ENCODE measurements around the gene TRABD2B. TPM values are rescaled to one million over a fixed set of nuclear protein-coding genes. Genes with fewer than 3 reads are reported as not detected.

TRABD2B gene
- total RNA-seq, 4 donors from 2014 or later: 0.63 to 3.1 (median 1.7) TPM

DNA sequence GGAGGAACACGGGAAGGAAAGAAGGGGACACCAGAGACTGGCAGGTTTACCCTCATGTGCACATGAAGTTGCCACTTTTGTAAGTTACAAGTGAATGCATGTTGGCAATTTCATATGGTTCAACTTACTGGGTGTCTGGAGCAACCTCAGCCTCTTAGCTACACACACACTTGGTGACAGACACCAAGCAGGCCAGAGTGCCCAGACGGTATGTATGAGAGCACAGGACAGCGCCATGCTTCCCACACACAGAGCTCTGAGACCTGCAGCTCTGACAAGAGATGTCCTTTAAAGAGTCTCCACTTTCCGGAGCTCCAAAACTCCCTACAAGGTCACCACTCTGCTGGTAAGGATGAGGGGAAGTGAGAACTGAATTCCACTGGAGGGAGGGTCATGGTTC is 1.9 kb upstream of the TRABD2B start:
- intact Hi-C loops (cut with DNase I; ENCODE audit: low total_unique reads): loop anchor here (5.0 to 10.0 kb wide), 2 partner anchors 58 to 206 kb away; no protein-coding TSS in a partner anchor
- 93% methylated on average over 4 of the region's 4 CpGs for WGBS, 2 donors
- no peak for TF ChIP-seq POLR2A (IDR thresholded peaks at IDR 0.05)
- TF ChIP-seq, protein P1, sequence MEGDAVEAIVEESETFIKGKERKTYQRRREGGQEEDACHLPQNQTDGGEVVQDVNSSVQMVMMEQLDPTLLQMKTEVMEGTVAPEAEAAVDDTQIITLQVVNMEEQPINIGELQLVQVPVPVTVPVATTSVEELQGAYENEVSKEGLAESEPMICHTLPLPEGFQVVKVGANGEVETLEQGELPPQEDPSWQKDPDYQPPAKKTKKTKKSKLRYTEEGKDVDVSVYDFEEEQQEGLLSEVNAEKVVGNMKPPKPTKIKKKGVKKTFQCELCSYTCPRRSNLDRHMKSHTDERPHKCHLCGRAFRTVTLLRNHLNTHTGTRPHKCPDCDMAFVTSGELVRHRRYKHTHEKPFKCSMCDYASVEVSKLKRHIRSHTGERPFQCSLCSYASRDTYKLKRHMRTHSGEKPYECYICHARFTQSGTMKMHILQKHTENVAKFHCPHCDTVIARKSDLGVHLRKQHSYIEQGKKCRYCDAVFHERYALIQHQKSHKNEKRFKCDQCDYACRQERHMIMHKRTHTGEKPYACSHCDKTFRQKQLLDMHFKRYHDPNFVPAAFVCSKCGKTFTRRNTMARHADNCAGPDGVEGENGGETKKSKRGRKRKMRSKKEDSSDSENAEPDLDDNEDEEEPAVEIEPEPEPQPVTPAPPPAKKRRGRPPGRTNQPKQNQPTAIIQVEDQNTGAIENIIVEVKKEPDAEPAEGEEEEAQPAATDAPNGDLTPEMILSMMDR (IDR thresholded peaks at IDR 0.05): no peak
- no peak for DNase-seq (ENCODE audit: low spot score in 2 of 2)
- H3K4me3 ChIP-seq (ENCODE audit: low read depth, poor library complexity, severe bottlenecking): no peak overlapping the region

- no peak for TF ChIP-seq POLR2A (IDR thresholded peaks at IDR 0.05)
- TF ChIP-seq, protein P1 (IDR thresholded peaks at IDR 0.05): no peak
- no peak overlapping the region for H3K4me3 ChIP-seq (ENCODE audit: low read depth, poor library complexity, severe bottlenecking)
- no peak for DNase-seq (ENCODE audit: low spot score in 2 of 2)
- intact Hi-C loops (cut with DNase I; ENCODE audit: low total_unique reads): loop anchor here (5.0 to 10.0 kb wide), 2 partner anchors 59 to 206 kb away; no protein-coding TSS in a partner anchor
- WGBS, 2 donors: 91 to 96% methylated on average over 8 of the region's 8 CpGs
These were observed 1.3 kb upstream of the TRABD2B start for GRCh38 chr1:47998396-47998990.

GRCh38 chr1:47996406-47997226 is 569 bp downstream of the TRABD2B start:
- intact Hi-C loops (cut with DNase I; ENCODE audit: low total_unique reads): loop anchor here (5.0 to 10.0 kb wide), 2 partner anchors 61 to 208 kb away; no protein-coding TSS in a partner anchor
- no peak for TF ChIP-seq POLR2A (IDR thresholded peaks at IDR 0.05)
- TF ChIP-seq, protein P1 (IDR thresholded peaks at IDR 0.05): no peak
- WGBS, 2 donors: 1 to 2% methylated on average over 45 to 65 of the region's 80 CpGs
- H3K4me3 ChIP-seq (ENCODE audit: low read depth, poor library complexity, severe bottlenecking): peak overlapping the region; percentile 41
- peak in 1 of 2 donors; percentile 85 for DNase-seq (ENCODE audit: low spot score in 2 of 2)

DNA sequence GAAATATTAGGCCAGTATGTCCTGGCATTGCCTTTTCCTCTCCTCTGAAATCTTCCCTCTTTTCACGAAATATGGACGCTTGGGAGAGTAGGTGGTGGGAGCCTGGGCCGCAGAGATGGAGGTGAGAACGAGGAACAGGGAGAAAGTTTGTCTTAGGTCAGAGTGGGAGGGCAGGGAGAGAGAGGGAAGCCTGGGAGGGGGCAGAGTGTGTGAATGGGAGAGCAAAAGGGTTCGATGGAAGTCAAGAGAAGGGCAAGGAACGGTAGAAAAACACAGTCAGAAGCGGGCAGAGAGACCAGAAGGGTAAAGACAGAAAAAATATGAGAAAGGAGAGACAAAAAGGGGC is 1.2 kb downstream of the TRABD2B start:
- no peak for TF ChIP-seq POLR2A (IDR thresholded peaks at IDR 0.05)
- no peak overlapping the region for H3K4me3 ChIP-seq (ENCODE audit: low read depth, poor library complexity, severe bottlenecking)
- 34 to 43% methylated on average over 7 of the region's 7 CpGs for WGBS, 2 donors
- DNase-seq (ENCODE audit: low spot score in 2 of 2): no peak
- intact Hi-C loops (cut with DNase I; ENCODE audit: low total_unique reads): loop anchor here (5.0 to 10.0 kb wide), 2 partner anchors 61 to 209 kb away; no protein-coding TSS in a partner anchor

DNA sequence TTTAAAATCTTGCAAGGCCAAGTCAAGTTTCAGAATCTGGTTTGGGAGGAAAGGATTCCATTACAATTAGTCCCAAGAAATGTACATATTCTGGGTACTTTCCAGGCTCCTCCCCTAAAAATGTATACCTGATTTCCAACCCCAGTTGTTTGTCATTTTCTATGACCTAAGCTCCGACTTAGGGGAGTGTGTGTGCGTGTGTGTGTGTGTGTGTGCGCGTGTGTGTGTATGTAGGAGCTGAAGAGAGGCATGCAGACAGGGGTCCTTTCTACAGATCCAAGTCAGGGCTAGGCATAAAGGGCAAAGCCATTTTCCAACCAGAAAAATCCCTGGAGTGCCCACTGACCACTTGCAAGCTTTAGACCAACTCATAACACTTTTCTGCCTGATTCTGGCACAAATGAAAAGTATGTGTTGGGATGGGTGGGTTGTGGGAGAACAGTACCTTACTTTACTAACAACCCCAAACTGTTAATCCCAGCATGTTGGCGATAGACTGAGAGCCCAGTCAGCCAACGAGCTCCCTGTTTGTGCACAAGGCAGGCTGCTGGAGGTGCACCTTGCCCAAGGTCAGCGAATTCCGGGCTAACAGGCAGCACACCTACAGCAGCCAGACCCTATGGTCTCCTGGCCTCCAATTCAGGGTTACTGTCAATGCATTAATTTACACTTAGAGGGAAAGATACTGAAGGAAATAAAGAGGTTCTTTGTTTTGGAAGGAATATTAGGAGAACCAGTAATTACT is 1.7 kb downstream of the TRABD2B start:
- TF ChIP-seq, protein P1 (IDR thresholded peaks at IDR 0.05): no peak
- TF ChIP-seq POLR2A (IDR thresholded peaks at IDR 0.05): no peak
- no peak overlapping the region for H3K4me3 ChIP-seq (ENCODE audit: low read depth, poor library complexity, severe bottlenecking)
- 53 to 71% methylated on average over 8 of the region's 8 CpGs for WGBS, 2 donors
- intact Hi-C loops (cut with DNase I; ENCODE audit: low total_unique reads): loop anchor here (5.0 to 10.0 kb wide), 2 partner anchors 62 to 209 kb away; no protein-coding TSS in a partner anchor
- DNase-seq (ENCODE audit: low spot score in 2 of 2): no peak

All from lower leg skin (tissue), 4 donors.